HG03139 (cell line): ENCODE data around the gene PHF5A.

Source experiments
- ATAC-seq: cut with Tn5 transposase; IDR thresholded peaks from one replicate; pipeline ENCODE4 v1.9.1; 2021; ENCODE audit not compliant: unreplicated experiment

Gene PHF5A

GRCh38 chr22:41418717-41419116, 49.8 kb downstream of the PHF5A start:
- no peak for ATAC-seq

- ATAC-seq, result no peak
Observed at GRCh38 chr22:41417622-41418390, 50.7 kb downstream of the PHF5A start.

- no peak for ATAC-seq
Observed at GRCh38 chr22:41415554-41415953, 52.9 kb downstream of the PHF5A start.

GRCh38 chr22:41411021-41411851, 57.3 kb downstream of the PHF5A start:
- no peak for ATAC-seq

GRCh38 chr22:41410311-41410751, 58.2 kb downstream of the PHF5A start:
- ATAC-seq, result no peak
